Endothelial cell of umbilical vein (primary cell): ENCODE results near the gene KRTAP10-2.

Experiments
- CTCF ChIP-seq, 2 donors: IDR thresholded peaks; 1 replicate in 1 of 2; 2 replicates in 1 of 2; pipeline ENCODE4 v1.5.1; 2011; ENCODE audit warnings: low read length in 2 of 2, mild to moderate bottlenecking in 2 of 2, moderate library complexity in 2 of 2, control low read depth in 1 of 2, inconsistent platforms in 1 of 2, low read depth in 1 of 2; ENCODE audit not compliant: insufficient read depth in 1 of 2; ENCODE audit errors: extremely low read depth in 1 of 2
- GATA2 ChIP-seq: IDR thresholded peaks from 2 replicates; pipeline ENCODE4 v1.7.0; 2011; ENCODE audit warnings: low read depth, mild to moderate bottlenecking, moderate library complexity, mixed read lengths, low read length; ENCODE audit not compliant: insufficient read length, insufficient read depth
- POLR2AphosphoS5 ChIP-seq: IDR thresholded peaks from 2 replicates; pipeline ENCODE4 v1.6.1; 2012; ENCODE audit warnings: low read depth, mild to moderate bottlenecking, control low read depth, low read length, moderate library complexity; ENCODE audit not compliant: insufficient read depth

- no peak for TF ChIP-seq GATA2
- TF ChIP-seq CTCF (IDR thresholded peaks at IDR 0.05; ENCODE audit: extremely low read depth in 1 of 2, insufficient read depth in 1 of 2, low read depth in 1 of 2, low read length in 2 of 2) = no peak
- no peak for TF ChIP-seq POLR2AphosphoS5
Measured at GRCh38 chr21:44555200-44555875, 4.0 kb upstream of the KRTAP10-2 start.
